Keratinocyte (primary cell): Measurements from ENCODE around the gene CACNA1B. TPM values are rescaled to one million over a fixed set of nuclear protein-coding genes. Genes with fewer than 3 reads are reported as not detected.

ENCODE experiments used
- DNase-seq: peaks from one replicate; pipeline ENCODE4 v3.0.0-alpha.2; 2011; ENCODE audit warnings: low read depth, missing footprints, low spot score
- FAIRE-seq: peaks from 2 replicates; lab custom pipeline; 2011; peaks lifted over from hg19 to GRCh38; lab: Jason Lieb, UNC
- H2AFZ ChIP-seq: 2 replicates; pipeline ENCODE4 v1.6.0; 2012; ENCODE audit warnings: low read length, control low read depth, inconsistent platforms; ENCODE audit not compliant: control insufficient read depth
- H3K27ac ChIP-seq: 2 replicates; pipeline ENCODE4 v1.5.1; 2011; ENCODE audit warnings: low read length; ENCODE audit not compliant: control insufficient read depth, insufficient read depth
- H3K27me3 ChIP-seq: 3 replicates; pipeline ENCODE4 v1.6.0; 2011; ENCODE audit warnings: low read length; ENCODE audit not compliant: control insufficient read depth, insufficient read depth; ENCODE audit errors: extremely low read depth
- H3K36me3 ChIP-seq, 2 experiments: 2 replicates in 1 of 2; 3 replicates in 1 of 2; pipeline ENCODE4 v1.5.1; 2011; ENCODE audit warnings: low read length in 2 of 2, mild to moderate bottlenecking in 1 of 2; ENCODE audit not compliant: control insufficient read depth in 2 of 2, insufficient read depth in 2 of 2; ENCODE audit errors: extremely low read depth in 1 of 2
- H3K4me1 ChIP-seq: 3 replicates; pipeline ENCODE4 v1.5.1; 2011; ENCODE audit warnings: low read length; ENCODE audit not compliant: control insufficient read depth, insufficient read depth; ENCODE audit errors: extremely low read depth
- H3K4me2 ChIP-seq: 3 replicates; pipeline ENCODE4 v1.6.0; 2011; ENCODE audit warnings: low read depth, low read length; ENCODE audit not compliant: control insufficient read depth, insufficient read depth; ENCODE audit errors: extremely low read depth
- H3K4me3 ChIP-seq, 3 experiments: fragments of 200-600 bp in 1 of 3; sonication (generic) in 1 of 3; 2 replicates in 2 of 3; 3 replicates in 1 of 3; pipeline ENCODE4 v1.5.1; 2011 to 2016; ENCODE audit warnings: low read length in 3 of 3, mild to moderate bottlenecking in 3 of 3, control low read depth in 2 of 3, inconsistent platforms in 1 of 3, low read depth in 1 of 3, mixed read lengths in 1 of 3, mixed run types in 1 of 3, moderate library complexity in 1 of 3; ENCODE audit not compliant: control insufficient read depth in 2 of 3, insufficient read depth in 2 of 3; ENCODE audit errors: extremely low read depth in 1 of 3
- H3K79me2 ChIP-seq: 2 replicates; pipeline ENCODE4 v1.6.0; 2012; ENCODE audit warnings: low read length; ENCODE audit not compliant: control insufficient read depth, insufficient read depth
- H3K9ac ChIP-seq: 3 replicates; pipeline ENCODE4 v1.6.0; 2011; ENCODE audit warnings: low read length; ENCODE audit not compliant: control insufficient read depth, insufficient read depth; ENCODE audit errors: extremely low read depth
- H3K9me1 ChIP-seq: 3 replicates; pipeline ENCODE4 v1.6.0; 2011; ENCODE audit warnings: low read length; ENCODE audit not compliant: control insufficient read depth, insufficient read depth; ENCODE audit errors: extremely low read depth
- H3K9me3 ChIP-seq: 2 replicates; pipeline ENCODE4 v1.5.1; 2012; ENCODE audit warnings: low read depth, low read length; ENCODE audit not compliant: control insufficient read depth
- H4K20me1 ChIP-seq: 3 replicates; pipeline ENCODE4 v1.6.0; 2011; ENCODE audit warnings: low read length; ENCODE audit not compliant: control insufficient read depth, insufficient read depth; ENCODE audit errors: extremely low read depth
- CTCF ChIP-seq, 3 experiments: IDR thresholded peaks in 1 of 3; conservative IDR thresholded peaks in 1 of 3; optimal IDR thresholded peaks in 1 of 3; 2 replicates in 2 of 3; 3 replicates in 1 of 3; pipeline versions ENCODE3 to v1.5.1; 2011; ENCODE audit warnings: low read length in 3 of 3, mild to moderate bottlenecking in 3 of 3, moderate library complexity in 2 of 3, control low read depth in 1 of 3, inconsistent platforms in 1 of 3; ENCODE audit not compliant: insufficient read depth in 2 of 3; ENCODE audit errors: extremely low read depth in 1 of 3
- EZH2 ChIP-seq: IDR thresholded peaks from one replicate; pipeline ENCODE4 v1.6.1; 2012; ENCODE audit warnings: inconsistent platforms, mild to moderate bottlenecking, low read length, moderate library complexity
- dilution Hi-C: fragments of 300-500 bp; cut with MboI; formaldehyde crosslinking; loops from one replicate; pipeline ENCODE4 v1.7.0; 2020; ENCODE audit warnings: low sequenced_read_pairs; ENCODE audit not compliant: extremely low pct_ligation_motif_present
- polyA plus RNA-seq, 5 experiments: library from polyadenylated mRNA; depleted of rRNA in 3 of 5; stranded (reverse) in 3 of 5; stranded (forward) in 1 of 5; unstranded in 1 of 5; fragments of >200 nt; gene quantifications; 1 replicate in 1 of 5; 2 replicates in 3 of 5; 3 replicates in 1 of 5; pipeline versions ENCODE4 v1.2.1 to v1.2.3, GENCODE V29; 2011 to 2012; ENCODE audit warnings: missing spikeins in 2 of 5, low read depth in 1 of 5, low replicate concordance in 1 of 5

CACNA1B gene
- polyA plus RNA-seq, 1 donor (not counting 4 experiments of a cell fraction or from before 2014, with no cell fraction given): 0.01 TPM

GRCh38 chr9:137870432-137870831 lies 7.2 kb upstream of the CACNA1B start:
- no peaks in the 10 kb centered on the region for H3K36me3 ChIP-seq
- no peak overlapping the region for H3K27ac ChIP-seq
- H4K20me1 ChIP-seq: no peaks in the 10 kb centered on the region
- H3K4me3 ChIP-seq: no peak overlapping the region
- H3K4me1 ChIP-seq: no peaks in the 10 kb centered on the region
- no peaks in the 10 kb centered on the region for H3K9me3 ChIP-seq
- H3K9ac ChIP-seq: no peak overlapping the region
- H3K79me2 ChIP-seq: no peaks in the 10 kb centered on the region
- no peak for FAIRE-seq
- no peak overlapping the region for H2AFZ ChIP-seq
- dilution Hi-C loops: no loop called here
- H3K27me3 ChIP-seq: peaks cover 6% of the 10 kb centered on the region
- TF ChIP-seq EZH2 (no peak), CTCF (optimal IDR thresholded peaks at IDR 0.05 in 1 of 3, IDR thresholded peaks at IDR 0.05 in 1 of 3, conservative IDR thresholded peaks at IDR 0.05 in 1 of 3; ENCODE audit: extremely low read depth in 1 of 3, insufficient read depth in 2 of 3, low read length in 3 of 3) (no peak)
- no peak overlapping the region for H3K4me2 ChIP-seq
- no peak for DNase-seq
- H3K9me1 ChIP-seq: no peaks in the 10 kb centered on the region

- H3K4me1 ChIP-seq: no peaks in the 10 kb centered on the region
- no peaks in the 10 kb centered on the region for H4K20me1 ChIP-seq
- H3K79me2 ChIP-seq: no peaks in the 10 kb centered on the region
- no peak overlapping the region for H3K4me2 ChIP-seq
- H3K36me3 ChIP-seq: no peaks in the 10 kb centered on the region
- no peak overlapping the region for H3K4me3 ChIP-seq
- no peak overlapping the region for H3K27ac ChIP-seq
- peaks cover 8% of the 10 kb centered on the region for H3K27me3 ChIP-seq
- TF ChIP-seq CTCF (optimal IDR thresholded peaks at IDR 0.05 in 1 of 3, IDR thresholded peaks at IDR 0.05 in 1 of 3, conservative IDR thresholded peaks at IDR 0.05 in 1 of 3; ENCODE audit: extremely low read depth in 1 of 3, insufficient read depth in 2 of 3, low read length in 3 of 3): no peak
- DNase-seq (no peak), FAIRE-seq (no peak)
- no peak overlapping the region for H2AFZ ChIP-seq
- dilution Hi-C loops: no loop called here
- no peaks in the 10 kb centered on the region for H3K9me1 ChIP-seq
- no peak overlapping the region for H3K9ac ChIP-seq
- H3K9me3 ChIP-seq: peaks cover 2% of the 10 kb centered on the region
These were observed 5.3 kb upstream of the CACNA1B start for GRCh38 chr9:137872296-137872695.
